ENCODE measurements around the gene PRKAR1B. TPM values are rescaled to one million over a fixed set of nuclear protein-coding genes. Genes with fewer than 3 reads are reported as not detected.

PRKAR1B gene
- total RNA-seq, 1 experiment from 2014 or later = 14.1 TPM

DNA sequence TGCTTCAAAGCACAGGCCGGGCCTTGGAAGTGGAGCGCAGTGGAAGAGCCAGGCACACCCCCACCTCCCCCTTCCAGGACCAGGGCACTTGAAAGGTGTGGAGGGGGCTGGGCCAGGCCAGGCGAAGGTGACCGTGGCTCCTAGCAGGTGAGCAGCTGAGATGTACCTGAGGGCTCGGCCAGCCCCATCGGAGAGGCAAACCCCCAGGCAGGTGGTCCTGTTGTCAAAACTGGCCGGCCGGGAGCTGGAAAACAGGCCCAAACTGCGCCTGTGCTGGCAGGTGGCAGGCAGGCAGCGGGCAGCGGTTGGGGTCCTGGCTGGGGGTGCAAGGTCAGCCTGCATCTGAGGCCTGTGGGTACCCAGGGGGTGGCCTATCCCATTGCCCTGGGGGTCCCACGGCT lies 97.0 kb downstream of the PRKAR1B start:
- ATAC-seq (no peak), DNase-seq (ENCODE audit: low read depth, low spot score) (no peak)
- Histone ChIP-seq H3K4me3 (replicated peaks in 1 of 2; ENCODE audit: low read depth in 1 of 2, low read length in 2 of 2) (no peak overlapping the region), H3K9ac (ENCODE audit: low read length) (no peak overlapping the region), H2AFZ (ENCODE audit: low read depth, low read length, poor library complexity, severe bottlenecking) (no peak overlapping the region), H3K27ac (ENCODE audit: low read depth, low read length) (no peak overlapping the region), H3K79me2 (ENCODE audit: insufficient read depth, low read length) (peaks cover 4% of the 10 kb centered on the region; the same call in 1 of the 2 replicates), H3K4me2 (ENCODE audit: low read length) (no peak overlapping the region), H3K9me3 (ENCODE audit: control insufficient read depth in 1 of 2, insufficient read depth in 1 of 2, low read depth in 1 of 2, low read length in 2 of 2) (no peaks in the 10 kb centered on the region), H3K4me1 (ENCODE audit: control insufficient read depth in 1 of 2, insufficient read depth in 2 of 2, low read length in 2 of 2) (peaks cover 3 to 4% of the 10 kb centered on the region in 2 experiments), H4K20me1 (ENCODE audit: insufficient read depth) (no peaks in the 10 kb centered on the region), H3K27me3 (ENCODE audit: insufficient read depth, low read length) (no peaks in the 10 kb centered on the region), H3K36me3 (ENCODE audit: control insufficient read depth in 1 of 2, insufficient read depth in 2 of 2, low read length in 2 of 2) (no peaks in the 10 kb centered on the region), H3K9me2 (ENCODE audit: insufficient read depth) (no peaks in the 10 kb centered on the region)
- ChIA-PET RAD21 (ENCODE audit: low non-redundant PET in 1 of 2, low total read pairs in 2 of 2, uncharacterized antibody in 2 of 2, unreplicated experiment in 2 of 2) (no interaction called here), POLR2A (no interaction called here), CTCF (no interaction called here)
- no TSS peak for BruUV-seq (replicated peaks)
- TF ChIP-seq EZH2 (IDR thresholded peaks at IDR 0.05) (no peak), SIN3A (IDR thresholded peaks at IDR 0.05; ENCODE audit: low read depth) (no peak), EZH2phosphoT487 (IDR thresholded peaks at IDR 0.05; ENCODE audit: borderline replicate concordance) (no peak), TCF7L2 (IDR thresholded peaks at IDR 0.05; ENCODE audit: borderline replicate concordance, extremely low read depth, insufficient read depth, insufficient read length) (no peak), FOSL1 (IDR thresholded peaks at IDR 0.05; ENCODE audit: low read depth) (no peak), CEBPB (IDR thresholded peaks at IDR 0.05; ENCODE audit: low read depth) (no peak), EGR1 (IDR thresholded peaks at IDR 0.05; ENCODE audit: low read depth) (no peak), CBX3 (IDR thresholded peaks at IDR 0.05; ENCODE audit: low read depth) (no peak), YY1 (IDR thresholded peaks at IDR 0.05; ENCODE audit: extremely low read depth, insufficient replicate concordance, low read depth, low read length) (no peak), JUND (IDR thresholded peaks at IDR 0.05) (no peak), SRF (IDR thresholded peaks at IDR 0.05; ENCODE audit: low read depth) (no peak)
- TF ChIP-seq, protein P1, sequence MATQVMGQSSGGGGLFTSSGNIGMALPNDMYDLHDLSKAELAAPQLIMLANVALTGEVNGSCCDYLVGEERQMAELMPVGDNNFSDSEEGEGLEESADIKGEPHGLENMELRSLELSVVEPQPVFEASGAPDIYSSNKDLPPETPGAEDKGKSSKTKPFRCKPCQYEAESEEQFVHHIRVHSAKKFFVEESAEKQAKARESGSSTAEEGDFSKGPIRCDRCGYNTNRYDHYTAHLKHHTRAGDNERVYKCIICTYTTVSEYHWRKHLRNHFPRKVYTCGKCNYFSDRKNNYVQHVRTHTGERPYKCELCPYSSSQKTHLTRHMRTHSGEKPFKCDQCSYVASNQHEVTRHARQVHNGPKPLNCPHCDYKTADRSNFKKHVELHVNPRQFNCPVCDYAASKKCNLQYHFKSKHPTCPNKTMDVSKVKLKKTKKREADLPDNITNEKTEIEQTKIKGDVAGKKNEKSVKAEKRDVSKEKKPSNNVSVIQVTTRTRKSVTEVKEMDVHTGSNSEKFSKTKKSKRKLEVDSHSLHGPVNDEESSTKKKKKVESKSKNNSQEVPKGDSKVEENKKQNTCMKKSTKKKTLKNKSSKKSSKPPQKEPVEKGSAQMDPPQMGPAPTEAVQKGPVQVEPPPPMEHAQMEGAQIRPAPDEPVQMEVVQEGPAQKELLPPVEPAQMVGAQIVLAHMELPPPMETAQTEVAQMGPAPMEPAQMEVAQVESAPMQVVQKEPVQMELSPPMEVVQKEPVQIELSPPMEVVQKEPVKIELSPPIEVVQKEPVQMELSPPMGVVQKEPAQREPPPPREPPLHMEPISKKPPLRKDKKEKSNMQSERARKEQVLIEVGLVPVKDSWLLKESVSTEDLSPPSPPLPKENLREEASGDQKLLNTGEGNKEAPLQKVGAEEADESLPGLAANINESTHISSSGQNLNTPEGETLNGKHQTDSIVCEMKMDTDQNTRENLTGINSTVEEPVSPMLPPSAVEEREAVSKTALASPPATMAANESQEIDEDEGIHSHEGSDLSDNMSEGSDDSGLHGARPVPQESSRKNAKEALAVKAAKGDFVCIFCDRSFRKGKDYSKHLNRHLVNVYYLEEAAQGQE (IDR thresholded peaks at IDR 0.05; ENCODE audit: low read depth) = no peak
- TF ChIP-seq, protein P2, sequence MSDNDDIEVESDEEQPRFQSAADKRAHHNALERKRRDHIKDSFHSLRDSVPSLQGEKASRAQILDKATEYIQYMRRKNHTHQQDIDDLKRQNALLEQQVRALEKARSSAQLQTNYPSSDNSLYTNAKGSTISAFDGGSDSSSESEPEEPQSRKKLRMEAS (IDR thresholded peaks at IDR 0.05) = no peak
- TF ChIP-seq, protein P3, sequence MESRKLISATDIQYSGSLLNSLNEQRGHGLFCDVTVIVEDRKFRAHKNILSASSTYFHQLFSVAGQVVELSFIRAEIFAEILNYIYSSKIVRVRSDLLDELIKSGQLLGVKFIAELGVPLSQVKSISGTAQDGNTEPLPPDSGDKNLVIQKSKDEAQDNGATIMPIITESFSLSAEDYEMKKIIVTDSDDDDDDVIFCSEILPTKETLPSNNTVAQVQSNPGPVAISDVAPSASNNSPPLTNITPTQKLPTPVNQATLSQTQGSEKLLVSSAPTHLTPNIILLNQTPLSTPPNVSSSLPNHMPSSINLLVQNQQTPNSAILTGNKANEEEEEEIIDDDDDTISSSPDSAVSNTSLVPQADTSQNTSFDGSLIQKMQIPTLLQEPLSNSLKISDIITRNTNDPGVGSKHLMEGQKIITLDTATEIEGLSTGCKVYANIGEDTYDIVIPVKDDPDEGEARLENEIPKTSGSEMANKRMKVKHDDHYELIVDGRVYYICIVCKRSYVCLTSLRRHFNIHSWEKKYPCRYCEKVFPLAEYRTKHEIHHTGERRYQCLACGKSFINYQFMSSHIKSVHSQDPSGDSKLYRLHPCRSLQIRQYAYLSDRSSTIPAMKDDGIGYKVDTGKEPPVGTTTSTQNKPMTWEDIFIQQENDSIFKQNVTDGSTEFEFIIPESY (IDR thresholded peaks at IDR 0.05; ENCODE audit: extremely low read depth, insufficient replicate concordance, low read length) = no peak
- TF ChIP-seq, protein P4, sequence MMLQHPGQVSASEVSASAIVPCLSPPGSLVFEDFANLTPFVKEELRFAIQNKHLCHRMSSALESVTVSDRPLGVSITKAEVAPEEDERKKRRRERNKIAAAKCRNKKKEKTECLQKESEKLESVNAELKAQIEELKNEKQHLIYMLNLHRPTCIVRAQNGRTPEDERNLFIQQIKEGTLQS (IDR thresholded peaks at IDR 0.05) = no peak
- intact Hi-C loops (cut with micrococcal nuclease) = no loop called here

Measured in HCT116 (cell line).